LNCAP (cell line): Measurements from ENCODE around the gene RRP7A.

Experiments used
- TF ChIP-seq, protein P1 (sequence below): fragments of 450-650 bp; IDR thresholded peaks from 2 replicates; pipeline ENCODE4 v1.5.1; 2017; ENCODE audit warnings: mild to moderate bottlenecking

The RRP7A gene

DNA sequence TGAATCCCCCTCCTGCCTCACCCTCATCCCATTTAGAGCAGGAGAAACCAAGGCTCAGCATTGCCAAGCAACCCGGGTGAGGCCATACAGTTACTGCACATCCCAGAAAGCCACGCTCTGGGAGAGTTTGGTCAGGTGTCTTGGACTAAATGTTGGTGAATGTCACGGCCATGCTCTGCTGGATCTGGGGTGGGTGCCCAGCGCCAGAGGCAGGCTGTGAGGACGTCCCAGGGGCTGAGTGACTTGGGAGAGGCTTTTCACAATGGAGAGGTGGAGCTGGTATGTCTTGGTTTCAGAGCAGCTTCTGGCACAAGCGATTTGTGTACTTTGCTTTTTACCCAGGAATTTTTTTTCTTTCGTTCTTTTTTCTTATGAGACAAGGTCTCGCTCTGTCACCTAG, 40.8 kb upstream of the RRP7A start:
- TF ChIP-seq, protein P1, sequence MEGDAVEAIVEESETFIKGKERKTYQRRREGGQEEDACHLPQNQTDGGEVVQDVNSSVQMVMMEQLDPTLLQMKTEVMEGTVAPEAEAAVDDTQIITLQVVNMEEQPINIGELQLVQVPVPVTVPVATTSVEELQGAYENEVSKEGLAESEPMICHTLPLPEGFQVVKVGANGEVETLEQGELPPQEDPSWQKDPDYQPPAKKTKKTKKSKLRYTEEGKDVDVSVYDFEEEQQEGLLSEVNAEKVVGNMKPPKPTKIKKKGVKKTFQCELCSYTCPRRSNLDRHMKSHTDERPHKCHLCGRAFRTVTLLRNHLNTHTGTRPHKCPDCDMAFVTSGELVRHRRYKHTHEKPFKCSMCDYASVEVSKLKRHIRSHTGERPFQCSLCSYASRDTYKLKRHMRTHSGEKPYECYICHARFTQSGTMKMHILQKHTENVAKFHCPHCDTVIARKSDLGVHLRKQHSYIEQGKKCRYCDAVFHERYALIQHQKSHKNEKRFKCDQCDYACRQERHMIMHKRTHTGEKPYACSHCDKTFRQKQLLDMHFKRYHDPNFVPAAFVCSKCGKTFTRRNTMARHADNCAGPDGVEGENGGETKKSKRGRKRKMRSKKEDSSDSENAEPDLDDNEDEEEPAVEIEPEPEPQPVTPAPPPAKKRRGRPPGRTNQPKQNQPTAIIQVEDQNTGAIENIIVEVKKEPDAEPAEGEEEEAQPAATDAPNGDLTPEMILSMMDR: no peak

DNA sequence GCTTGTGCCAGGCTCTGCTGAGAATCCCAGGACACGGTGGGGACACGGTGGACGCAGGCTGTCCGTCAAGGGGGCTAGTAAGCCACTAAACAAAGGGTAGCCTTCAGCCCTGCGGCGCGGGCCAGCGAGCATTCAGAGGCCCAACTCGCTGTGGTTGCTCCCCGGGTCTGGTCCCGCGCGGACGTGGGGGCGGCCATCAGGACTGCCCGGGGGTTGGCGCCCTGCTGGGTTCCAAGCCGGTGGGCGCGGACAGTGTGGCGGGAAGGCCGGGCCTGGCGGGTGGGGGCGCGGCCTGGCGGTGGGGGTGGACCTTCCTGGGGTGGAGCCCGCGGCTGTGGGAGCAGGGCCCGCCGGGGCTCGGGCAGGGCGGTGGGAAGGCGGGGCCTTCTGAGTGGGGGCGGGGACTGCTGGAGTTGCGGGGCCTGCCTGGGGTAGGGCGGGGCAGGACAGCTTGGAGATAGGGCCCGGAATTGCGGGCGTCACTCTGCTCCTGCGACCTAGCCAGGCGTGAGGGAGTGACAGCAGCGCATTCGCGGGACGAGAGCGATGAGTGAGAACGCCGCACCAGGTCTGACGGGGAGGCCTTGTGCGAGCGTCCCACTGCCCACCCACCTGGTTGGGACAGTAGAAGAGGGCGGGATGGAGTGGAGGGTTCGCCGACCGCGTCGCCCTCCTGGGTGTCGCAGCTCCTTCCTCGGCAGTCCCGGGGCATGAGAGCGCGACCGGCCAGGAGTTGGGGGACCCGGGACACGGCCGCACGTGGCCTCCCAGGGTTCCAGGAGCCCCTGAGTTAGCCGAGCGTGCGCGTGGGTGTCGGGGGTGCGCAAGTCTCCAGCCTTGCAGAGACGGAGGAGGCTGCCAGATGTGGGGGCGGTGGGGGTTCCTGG, 34.1 kb upstream of the RRP7A start, which contains the start of gene SERHL2:
Gene SERHL2 (plus strand): TSS at position 482 of the 887 bp plus-strand sequence. CDS start 65 bp downstream, at position 547.
- TF ChIP-seq, protein P1: no peak

- TF ChIP-seq, protein P1: no peak
These were observed 29.9 kb upstream of the RRP7A start for GRCh38 chr22:42549331-42550060.

- TF ChIP-seq, protein P1: no peak
These were observed 29.2 kb upstream of the RRP7A start for GRCh38 chr22:42548597-42549330.

GRCh38 chr22:42547562-42547961, 28.0 kb upstream of the RRP7A start:
- TF ChIP-seq, protein P1: no peak

- TF ChIP-seq, protein P1: no peak
These were observed 25.1 kb upstream of the RRP7A start for GRCh38 chr22:42544686-42545085.

GRCh38 chr22:42536166-42536565, 16.6 kb upstream of the RRP7A start:
- TF ChIP-seq, protein P1: no peak
